ENCODE data around the gene FHOD3.

The FHOD3 gene

DNA sequence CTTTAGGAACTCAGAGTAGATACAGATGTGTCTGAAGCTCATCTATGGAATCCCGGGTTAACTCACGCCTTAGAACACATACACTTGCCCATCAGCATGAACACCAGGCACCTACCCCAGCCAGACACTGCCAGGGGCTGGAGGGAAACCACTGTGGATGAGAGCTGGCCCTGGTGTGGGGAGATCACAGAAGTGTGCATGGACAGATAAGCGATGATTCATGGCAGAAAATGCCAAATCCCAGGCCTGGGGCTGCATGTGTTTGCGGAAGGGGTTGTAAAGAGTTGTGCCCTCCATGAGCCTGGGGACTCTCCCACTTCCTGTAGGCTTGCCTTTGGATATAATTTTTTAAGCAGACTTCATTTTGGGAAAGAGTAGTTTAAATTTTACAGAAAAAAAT is 193.4 kb downstream of the FHOD3 start:
- no peak for DNase-seq

DNA sequence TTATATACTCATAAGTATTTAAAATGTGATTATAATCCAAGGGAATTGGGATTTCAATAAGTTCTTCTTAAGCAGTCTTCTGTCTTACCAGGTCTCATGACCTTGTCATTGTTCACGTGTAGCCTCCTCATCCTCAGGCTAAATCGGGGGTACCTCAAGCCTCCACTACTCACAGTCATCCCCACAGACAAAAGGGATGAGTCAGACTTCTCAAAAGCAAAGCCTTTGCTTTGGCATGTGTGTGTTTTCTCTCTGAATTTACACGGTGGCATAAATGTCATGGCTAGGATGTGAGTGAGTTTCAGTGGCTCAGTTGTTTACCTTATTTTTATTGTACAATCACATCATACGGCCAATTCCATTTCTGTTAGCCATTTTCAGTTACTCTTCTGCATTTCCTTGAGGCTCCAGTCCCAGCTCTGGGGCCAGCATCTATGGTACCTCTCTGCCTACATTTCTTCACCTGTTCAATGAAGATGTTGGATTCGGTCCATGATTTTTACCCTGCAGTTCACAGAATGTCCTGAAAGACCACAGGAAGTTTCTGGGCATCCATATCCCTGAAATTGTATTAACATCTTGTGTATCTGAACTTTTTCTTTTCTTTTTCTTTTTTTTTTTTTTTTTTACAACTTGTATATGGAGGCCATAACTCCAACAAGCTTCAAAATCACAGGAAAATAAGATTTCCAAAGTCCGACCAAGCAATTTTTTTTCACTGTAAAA is 195.3 kb downstream of the FHOD3 start:
- no peak for DNase-seq

DNA sequence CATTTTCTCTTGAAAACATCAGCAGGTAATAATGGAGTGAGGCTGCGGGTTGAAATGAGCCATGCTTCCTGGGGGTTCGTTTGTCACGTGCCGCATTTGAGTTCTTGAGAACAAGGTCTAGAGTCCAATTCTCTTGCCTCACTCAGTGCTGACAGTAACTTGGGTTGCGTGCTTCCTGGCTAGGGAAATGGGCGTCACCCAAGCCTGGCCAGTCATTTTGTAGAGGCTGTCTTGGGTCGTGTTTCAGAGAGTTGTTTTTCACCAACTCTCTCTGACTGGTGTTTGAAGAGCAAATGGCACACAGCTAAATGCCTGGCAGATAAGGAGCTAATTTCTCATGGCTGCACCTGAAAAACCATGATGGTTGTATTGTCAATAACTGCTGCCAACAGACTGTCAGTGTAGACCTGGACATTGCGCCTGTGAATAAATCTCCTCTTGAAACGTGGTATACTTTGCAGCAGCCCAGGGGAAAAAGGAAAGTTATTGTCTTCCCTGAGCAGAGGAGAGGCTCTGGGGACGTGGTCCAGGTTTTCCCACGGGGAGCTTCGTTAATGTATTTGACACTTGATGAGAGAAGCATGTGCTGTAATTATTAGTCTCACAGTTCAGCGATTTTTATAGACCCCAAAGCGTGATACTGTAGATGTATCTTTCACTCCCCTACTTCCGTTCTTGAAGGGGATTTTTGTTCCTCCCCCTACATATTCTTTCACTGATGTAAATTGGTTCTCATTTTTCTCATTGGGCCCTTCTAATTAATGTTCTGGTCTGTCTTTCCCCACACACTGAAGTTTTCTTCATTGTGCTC is 196.0 kb downstream of the FHOD3 start:
- peak; percentile 45 for DNase-seq

DNA sequence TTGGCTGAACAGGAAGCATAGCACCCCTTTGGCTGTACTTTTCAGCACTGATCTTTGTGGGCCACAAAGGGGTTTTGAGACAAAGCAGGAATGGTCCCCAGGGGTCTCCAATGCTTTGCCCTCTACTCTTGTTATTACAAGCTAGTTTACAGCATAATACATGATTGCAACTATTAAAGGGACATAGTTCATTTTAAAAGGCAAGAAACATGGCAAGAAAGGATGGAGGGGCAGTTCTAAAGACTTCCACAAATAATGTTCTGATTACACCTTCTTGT is 196.6 kb downstream of the FHOD3 start:
- DNase-seq = no peak

GRCh38 chr18:36496022-36496421 is 198.5 kb downstream of the FHOD3 start:
- no peak for DNase-seq

GRCh38 chr18:36499938-36500337 is 202.4 kb downstream of the FHOD3 start:
- no peak for DNase-seq

DNA sequence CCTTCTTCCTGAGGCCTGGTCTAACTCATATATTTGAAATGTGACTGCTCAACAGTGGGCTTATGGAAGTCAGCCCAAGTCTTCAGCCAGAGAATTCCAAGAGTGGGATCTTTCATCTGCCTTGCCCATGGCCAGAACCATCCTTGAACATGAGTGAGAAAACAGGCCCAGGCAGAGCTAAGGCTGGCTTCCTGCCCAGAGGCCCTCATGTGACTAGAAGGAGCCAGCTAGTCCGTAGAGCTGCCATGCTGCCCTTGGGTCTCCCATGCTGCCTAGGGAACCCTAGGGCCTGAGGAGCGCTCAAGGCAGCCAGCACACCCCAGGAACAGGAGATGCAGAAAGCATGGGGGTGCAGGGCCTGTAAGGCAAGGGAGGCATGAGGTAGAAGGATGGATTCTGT is 203.6 kb downstream of the FHOD3 start:
- peak; percentile 6 for DNase-seq

DNA sequence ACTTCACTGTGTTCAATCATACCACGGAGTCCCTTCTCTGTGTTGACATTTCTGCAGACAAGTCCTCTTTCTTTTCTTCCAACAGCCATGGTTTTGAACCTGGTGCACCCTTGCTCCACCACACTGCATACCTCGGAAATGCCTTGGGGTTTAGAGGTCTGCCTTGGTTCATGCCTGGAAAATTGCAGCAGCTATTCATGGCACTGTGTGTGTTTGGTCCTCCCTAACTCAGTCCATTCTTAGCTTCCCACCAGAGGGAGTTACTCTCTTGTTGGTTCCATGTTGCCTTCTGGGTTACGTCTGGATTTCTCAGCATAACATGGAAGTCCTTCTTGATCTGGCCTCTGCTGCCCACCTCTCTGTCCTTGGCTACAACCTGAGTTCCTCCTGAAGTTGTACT is 206.0 kb downstream of the FHOD3 start:
- no peak for DNase-seq

- no peak for DNase-seq
These were observed 207.4 kb downstream of the FHOD3 start for GRCh38 chr18:36504928-36505327.

- no peak for DNase-seq
These were observed 208.2 kb downstream of the FHOD3 start for GRCh38 chr18:36505665-36506064.

DNA sequence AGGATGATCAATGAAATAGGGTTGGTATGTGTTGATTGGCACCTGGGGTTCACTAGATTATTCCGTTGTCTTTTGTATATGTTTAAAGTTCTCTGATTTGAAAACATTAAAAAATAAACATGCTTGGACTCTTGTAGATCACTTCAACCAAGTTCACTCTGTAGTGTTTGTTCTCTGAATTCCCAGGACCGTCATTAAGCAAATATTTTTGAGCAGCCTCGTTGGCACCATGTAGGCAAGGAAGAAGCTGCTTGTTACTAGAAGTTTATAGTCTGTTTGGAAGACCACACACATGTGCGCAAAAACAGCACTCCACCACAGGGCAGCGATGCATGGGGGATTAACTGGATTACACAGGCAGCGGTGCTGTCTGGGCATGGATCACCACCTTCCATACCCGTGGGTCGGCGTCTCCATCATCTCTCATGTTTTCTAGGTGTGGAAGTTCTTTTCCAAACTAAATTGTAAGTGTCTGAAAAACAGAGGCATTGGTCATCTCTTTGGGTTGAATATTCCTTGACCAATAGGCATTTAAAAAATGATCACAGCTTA is 212.2 kb downstream of the FHOD3 start:
- DNase-seq = peak; percentile 26

GRCh38 chr18:36511791-36512352 is 214.4 kb downstream of the FHOD3 start:
- peak; percentile 68 for DNase-seq

- no peak for DNase-seq
These were observed 216.0 kb downstream of the FHOD3 start for GRCh38 chr18:36513556-36513955.

DNA sequence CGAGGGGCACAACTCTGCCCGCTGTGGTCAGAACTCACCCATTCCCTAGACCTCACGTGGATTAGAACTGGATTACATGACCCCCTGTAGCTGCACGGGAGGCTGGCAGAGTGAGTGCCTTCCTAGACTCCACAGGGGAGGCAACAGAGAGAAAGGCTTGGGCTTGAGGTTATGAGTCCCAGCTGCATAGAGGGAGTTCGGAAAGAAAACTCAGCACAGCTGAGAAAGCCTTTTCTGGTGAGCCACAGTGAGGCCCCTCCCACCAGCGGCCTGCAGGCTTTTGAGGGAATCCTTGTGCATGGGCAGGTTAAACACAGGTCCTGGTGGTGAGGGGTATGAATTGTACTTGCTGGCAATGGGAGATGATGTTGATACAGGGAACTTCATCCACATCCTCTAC is 217.3 kb downstream of the FHOD3 start:
- no peak for DNase-seq

GRCh38 chr18:36516258-36516657 is 218.7 kb downstream of the FHOD3 start:
- no peak for DNase-seq

GRCh38 chr18:36516726-36517125 is 219.2 kb downstream of the FHOD3 start:
- DNase-seq = no peak

GRCh38 chr18:36518839-36519238 is 221.3 kb downstream of the FHOD3 start:
- no peak for DNase-seq

GRCh38 chr18:36519358-36519757 is 221.8 kb downstream of the FHOD3 start:
- no peak for DNase-seq

DNA sequence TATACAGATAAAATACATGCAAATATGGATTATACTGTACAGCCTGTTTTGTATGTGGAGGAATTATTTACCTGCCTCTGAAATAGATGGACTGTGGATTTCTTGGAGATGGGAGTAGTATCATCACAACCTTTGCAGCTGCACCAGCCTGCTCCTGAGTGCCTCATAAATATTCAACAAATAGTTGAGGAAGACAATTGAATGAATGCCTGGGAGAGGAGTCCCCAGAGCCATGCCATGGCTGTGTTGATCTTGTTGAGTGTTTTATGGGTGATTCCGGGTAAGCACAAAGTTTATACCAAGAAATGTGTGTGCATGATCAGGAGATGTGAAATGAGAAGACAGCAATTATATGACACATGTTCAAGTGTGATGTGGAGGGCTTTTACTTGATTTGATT is 225.0 kb downstream of the FHOD3 start:
- DNase-seq = no peak

DNA sequence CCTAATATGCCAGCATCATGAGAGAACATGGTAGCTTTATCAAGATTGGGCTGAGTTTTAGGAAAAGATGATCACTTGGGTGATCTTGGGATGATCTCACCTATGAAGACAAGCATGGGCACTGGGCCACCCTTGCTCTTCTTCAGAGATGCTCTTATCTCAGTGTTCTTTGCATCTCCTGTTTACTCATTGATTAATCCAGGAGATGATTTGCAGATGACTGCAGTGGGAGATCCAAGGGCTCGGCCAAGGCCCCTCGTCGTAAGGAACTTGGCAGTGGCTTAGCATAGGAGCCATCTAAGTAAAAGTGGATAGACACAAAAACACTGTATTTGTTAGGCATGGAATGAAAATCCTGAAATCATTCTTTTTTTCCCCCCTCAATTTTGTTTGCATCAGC is 228.4 kb downstream of the FHOD3 start:
- DNase-seq = no peak

- DNase-seq = no peak
These were observed 229.1 kb downstream of the FHOD3 start for GRCh38 chr18:36526611-36527010.

- DNase-seq = no peak
These were observed 229.5 kb downstream of the FHOD3 start for GRCh38 chr18:36527051-36527450.

GRCh38 chr18:36527740-36528455 is 230.4 kb downstream of the FHOD3 start:
- no peak for DNase-seq

Measured in DMS79 (cell line).